GM19438 (cell line): Measurements from ENCODE around the gene GRID2IP.

Experiments
- ATAC-seq: cut with Tn5 transposase; IDR thresholded peaks from one replicate; pipeline ENCODE4 v1.9.1; 2021; ENCODE audit warnings: low read depth; ENCODE audit not compliant: unreplicated experiment

Gene GRID2IP

DNA sequence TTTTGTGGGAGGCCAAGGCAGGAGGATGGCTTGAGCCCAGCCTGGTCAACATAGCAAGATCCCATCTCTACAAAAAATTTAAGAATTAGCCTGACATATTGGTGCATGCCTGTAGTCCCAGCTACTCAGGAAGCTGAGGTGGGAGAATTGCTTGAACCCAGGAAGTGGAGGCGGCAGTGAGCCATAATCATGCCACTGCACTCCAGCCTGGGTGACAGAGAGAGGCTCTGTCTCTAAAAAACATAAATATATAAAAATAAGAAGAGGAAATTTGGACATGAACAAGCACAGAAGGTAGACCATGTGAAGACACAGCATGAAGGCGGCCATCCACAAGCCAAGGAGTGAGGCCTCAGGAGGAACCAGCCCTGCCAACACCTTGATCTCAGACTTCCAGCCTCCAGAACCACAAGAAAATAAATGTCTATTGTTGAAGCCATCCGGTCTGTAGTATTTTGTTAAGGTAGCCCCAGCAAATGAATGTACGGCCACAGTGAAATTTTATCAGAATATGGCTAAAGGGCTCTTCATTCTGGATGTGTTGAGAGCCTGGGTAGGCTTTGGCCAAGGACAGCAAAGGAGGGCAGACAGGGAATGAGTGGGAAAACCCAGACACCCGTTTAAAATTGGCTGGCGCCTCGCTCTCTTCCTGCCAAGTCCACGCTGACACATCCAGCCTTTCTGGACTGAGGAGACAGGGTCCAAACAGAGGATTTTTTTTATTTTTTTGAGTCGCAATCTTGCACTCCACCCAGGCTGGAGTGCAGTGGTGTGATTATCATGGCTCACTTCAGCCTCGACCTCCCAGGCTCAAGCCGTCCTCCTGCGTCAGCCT, 12.9 kb upstream of the GRID2IP start:
- no peak for ATAC-seq

DNA sequence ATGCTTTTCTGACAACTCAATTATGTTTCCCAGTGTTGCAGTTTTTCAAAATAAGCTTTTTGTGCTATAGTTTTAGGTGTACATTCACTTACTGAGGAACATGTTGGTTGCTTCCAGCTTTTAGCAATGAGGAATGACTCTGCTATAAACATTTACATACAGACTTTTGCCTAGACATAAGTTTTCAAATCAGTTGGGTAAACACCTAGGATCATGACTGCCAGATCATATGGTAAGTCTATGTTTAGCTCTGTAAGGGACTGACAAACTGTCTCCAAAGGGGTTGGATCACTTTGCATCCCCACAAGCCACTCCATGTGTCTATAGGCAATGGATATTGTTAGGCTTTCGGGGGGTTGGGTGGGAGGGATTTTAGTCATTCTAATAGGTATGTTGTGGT, 10.8 kb upstream of the GRID2IP start:
- no peak for ATAC-seq

DNA sequence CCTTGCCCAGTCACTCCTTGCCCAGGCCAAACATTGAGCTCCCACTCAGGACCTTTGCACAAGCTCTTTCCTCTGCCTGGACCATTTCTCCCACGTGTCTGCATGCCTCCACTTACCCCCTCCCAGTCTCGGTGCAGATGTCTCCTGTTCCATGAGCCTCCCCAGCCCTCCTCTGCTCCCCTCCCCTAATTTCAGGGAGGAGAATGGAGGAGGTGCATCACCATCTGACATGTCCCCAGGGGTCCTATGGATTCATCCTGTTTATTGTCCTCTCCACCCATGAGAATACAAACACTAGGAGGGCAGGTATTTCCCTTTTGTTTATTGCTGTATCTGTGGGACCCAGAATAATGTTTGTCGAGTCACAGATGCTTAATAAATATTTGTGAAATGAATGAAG, 8.6 kb upstream of the GRID2IP start:
- ATAC-seq = no peak

DNA sequence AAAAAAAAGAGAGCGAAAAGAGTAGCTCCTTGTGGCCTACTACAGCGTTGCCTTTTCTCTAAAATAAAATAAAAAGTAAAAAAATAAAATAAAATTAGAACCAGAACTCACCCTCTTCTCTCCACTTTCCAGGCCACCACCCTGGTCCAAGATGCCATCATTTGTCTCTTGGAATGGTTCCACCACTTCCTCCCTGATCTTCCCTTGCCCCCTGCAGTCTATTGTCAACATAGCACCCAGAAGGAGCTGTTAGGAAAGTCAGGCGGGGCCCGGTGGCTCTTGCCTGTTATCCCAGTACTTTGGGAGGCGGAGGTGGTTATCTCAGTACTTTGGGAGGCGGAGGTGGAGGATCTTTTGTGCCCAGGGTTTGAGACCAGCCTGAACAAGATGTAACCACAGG, 7.6 kb upstream of the GRID2IP start:
- no peak for ATAC-seq

DNA sequence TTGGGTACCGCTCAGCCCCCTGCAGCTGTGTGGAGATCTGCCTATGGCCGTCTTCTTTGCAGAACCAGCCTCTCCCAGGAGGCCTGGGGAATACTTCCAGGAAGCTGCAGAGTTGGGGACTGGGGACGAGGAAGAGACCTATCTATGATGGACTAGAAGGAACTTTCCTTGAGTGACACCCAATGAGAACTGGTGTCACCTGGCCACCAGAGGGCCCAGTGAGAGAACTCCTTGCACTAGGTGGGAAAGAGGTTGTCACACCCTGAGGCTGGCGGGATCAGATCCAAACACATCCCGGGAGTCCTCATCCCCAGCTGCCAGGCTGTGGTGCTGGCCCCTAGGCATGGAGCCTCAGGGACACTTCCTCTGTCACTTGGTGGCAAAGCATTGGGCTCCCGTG, 4.9 kb upstream of the GRID2IP start:
- ATAC-seq = no peak

DNA sequence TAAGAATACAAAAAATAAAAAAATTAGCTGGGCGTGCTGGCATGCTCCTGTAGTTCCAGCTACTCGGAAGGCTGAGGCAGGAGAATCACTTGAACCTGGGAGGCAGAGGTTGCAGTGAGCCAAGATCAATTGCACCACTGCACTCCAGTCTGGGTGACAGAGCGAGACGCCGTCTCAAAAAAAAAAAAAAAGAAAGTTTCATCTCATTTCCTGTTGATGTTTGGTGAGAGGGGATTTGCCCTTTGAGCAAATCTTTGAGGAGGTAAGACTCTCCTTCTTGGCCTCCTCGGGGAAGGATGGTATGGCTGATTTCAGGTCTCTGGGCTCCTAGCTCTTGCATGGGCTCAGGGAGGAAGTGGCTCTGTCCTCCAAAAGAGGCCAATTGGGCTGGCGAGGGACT, 3.6 kb upstream of the GRID2IP start:
- ATAC-seq = no peak

DNA sequence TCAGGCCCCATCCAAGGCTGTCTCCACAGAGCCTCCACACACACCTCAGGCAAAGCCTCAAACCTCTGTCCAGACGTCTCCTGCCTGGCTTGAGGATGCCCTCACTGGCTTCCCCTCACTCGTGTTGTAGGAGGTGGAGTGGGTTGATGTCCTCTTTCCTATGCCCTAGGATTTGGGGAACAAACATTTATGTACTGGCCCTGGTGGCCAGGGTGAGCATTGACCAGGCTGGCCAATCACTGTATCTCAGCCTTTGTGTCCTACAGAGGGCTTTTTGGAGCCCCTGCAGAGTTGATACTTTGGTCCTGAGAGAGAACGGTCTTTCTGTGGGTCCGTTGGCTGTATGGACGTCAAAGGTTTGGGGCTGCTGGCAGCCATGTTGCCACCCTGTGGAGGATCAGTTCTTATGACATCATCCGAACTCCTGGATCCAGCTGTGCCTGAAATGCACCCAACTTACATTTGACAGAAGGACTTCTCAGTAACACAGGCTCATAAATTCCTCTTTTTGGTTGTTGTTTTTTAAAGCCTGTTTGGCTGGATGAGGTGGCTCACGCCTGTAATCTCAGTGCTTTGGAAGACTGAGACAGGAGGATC, 2.3 kb upstream of the GRID2IP start:
- ATAC-seq = no peak

DNA sequence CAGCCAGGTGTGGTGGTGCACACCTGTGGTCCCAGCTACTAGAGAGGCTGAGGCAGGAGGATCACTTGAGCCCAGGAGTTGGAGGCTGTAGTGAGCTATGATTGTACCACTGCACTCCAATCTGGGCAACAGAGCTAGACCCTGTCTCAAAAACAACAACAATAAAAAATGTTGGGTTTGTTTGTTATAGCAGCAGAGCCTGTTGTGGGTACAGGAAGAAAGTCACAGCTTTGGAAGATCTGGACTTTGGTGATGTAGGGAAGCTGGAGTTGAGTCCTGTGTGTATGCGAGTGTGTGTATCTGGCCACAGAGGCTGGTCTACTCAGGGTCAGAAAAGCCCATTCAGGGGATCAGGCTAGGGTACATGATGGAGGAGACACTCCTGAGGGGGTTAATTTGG, 3.9 kb downstream of the GRID2IP start:
- ATAC-seq = no peak

DNA sequence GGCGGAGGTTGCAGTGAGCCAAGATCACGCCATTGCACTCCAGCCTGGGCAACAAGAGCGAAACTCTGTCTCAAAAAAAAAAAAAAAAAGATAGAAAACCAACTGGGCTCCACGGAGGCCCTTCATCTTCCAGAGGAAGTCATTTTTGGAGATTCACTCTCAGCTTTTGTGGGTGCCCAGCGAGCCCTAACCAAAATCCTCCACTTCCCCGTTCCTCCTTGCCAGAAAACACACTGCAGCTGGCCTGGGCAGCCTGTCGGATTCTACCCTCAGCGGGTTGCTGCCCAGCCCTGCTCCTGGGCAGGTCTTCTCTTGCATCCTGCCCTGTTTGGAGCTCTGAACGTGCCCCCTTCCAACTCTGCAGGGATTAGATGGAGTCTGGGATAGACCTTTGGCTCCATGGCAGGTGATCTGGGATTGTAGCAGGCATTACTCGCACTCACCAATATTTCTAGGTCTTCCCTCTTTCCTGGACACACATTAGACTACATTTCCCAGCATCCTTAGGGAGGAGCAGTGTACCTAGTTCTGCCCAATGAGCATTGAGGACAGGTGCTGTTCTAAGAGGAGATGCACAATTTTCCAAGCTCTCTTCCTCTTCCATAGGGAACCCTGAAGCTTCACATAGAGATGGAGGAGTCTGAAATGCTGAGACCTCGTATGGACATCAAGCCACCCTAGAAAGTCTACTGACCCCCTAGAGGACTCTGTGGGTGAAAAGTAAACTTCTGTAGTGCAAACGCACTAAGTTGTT, 4.6 kb downstream of the GRID2IP start:
- ATAC-seq = no peak

DNA sequence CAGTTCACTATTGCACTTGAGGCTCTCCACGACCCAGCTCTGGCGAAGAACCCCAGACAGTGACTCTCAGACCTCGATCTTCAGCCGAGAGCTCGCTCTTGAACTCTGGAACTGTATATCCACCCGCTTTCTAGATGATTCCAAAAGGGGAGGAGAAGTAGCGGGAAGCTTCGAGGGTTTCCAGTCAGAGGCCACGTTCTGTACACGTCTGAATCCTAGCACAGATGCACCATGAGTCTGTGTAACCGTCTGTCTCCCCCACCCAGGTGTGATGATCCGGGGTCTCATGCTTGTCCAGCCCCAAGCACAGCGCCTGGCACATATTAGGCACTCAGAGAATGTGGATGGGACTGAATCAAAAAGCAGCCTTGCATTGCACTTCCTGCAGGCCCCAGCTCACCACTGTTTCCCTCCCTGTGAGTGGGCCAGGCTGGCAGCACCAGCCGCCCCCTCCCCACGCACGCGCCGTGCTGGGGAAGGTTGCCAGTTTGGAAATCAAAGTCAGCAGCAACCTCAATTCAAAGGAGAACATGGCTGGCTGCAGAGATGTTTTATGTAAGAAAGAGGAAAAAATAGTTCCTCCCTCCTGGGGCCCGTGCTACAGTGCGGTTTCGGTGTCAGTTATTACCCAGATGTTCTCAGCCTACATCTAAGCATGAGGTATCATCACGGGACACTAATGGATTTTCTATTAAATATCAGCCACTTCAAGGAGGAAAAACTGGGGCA, 5.7 kb downstream of the GRID2IP start:
- no peak for ATAC-seq

DNA sequence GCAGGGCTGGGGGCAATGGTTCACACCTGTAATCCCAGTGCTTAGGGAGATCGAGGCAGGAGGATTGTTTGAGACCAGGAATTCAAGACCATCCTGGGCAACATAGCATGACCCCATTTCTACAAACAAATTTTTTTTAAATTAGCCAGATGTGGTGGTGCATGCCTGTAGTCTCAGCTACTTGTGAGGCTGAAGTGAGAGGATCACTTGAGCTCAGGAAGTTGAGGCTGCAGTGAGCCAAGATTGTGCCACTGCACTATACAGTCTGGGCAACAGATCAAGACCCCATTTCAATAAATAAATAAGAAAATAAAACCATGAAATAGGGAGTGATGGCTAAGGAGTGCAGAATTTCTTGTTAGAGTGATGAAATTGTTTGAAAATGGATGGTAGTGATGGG, 8.9 kb downstream of the GRID2IP start:
- ATAC-seq = no peak

DNA sequence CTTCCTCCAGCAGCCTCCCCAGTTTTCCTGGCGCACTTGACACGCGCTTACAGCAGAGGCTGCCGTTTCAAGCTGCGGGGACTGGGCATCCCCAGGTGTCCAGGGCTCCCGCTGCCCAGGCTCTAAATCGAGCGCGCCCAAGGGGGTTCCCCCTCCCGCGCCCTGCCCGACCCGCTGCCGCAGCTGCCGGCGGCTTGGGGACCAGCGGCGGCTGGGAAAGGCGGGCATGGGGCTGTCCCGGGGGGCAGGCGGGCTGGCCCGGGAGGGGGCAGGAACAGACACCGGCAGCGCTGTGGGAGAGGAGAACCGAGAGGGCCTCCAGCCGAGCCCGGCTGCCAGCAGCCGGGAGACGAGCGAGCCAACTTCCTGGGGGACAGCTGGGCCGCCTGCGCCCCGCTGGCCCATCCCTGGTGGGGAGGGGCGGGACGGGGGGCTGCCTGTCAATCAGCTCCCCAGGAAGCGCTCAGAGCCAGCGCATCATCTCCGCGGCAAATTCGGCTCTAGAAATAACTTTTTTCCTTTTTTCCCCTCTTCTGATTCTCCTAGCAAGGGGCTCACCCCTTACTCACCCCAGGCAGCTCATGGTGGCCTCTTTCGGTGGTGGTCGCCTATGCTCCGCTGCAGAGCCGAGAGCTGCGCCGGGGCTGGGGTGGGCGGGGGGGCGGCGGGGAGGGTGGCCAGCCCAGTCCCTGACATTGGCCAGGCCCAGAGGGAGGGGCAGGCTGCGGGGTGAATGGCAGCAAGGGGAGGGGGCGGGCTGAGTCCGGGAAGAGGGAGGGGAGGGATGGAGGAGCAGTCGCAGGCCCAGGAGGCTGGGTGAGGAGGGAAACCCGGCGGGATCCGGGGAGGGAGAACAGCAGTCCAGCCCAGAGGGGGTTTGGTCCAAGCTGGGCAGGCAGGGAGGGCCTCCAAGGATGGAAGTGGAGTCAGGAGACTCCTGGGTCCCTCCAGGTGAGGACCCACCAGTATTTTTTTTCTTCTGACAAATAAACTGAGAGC, 14.7 kb downstream of the GRID2IP start:
- no peak for ATAC-seq

DNA sequence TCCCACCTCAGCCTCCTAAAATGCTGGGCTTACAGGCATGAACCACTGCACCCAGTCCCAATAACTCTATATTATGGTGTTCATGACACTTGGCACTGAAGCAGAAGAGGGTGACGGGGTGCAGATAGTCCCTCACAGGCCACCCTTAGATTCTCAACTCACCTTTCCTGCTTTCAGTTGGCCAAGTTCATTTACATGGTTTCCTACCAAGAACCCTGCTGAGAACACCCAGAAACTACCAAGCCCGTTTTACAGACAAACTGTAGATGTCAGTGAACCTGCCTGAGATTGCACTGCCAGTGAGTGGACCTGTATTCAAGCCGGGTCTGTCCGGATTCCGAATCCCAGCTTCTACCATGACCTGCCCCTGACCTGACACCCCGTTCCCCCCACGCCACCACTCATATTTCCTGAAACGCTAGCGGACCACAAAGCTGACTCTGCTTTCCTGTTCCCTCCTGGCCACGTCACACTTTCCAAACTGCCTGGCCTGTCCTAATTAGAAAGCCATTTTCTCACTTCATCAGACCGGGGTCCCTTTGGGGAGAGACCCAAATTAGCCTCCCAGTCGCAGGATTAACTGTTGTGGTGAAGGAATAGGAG, 17.3 kb downstream of the GRID2IP start:
- ATAC-seq = no peak

DNA sequence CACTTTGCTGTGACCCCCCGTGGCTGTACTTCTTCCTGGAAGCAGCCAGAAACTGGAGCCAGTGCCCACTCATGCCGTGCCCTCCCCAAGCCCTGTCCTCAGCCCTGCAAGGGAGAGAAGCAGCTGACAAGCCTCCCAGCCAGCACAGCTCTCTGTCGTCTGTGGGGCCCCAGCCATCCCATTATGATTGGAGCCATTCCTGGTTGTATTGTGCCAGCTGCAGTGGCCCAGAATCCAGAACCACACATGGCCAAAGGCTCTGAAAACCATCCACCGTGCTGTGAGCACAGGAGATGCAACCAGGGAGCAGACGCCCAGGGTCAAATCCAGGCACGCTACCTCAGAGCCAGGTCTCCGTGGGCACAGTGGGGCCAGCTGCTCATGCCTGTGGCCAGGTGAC, 18.7 kb downstream of the GRID2IP start:
- no peak for ATAC-seq

DNA sequence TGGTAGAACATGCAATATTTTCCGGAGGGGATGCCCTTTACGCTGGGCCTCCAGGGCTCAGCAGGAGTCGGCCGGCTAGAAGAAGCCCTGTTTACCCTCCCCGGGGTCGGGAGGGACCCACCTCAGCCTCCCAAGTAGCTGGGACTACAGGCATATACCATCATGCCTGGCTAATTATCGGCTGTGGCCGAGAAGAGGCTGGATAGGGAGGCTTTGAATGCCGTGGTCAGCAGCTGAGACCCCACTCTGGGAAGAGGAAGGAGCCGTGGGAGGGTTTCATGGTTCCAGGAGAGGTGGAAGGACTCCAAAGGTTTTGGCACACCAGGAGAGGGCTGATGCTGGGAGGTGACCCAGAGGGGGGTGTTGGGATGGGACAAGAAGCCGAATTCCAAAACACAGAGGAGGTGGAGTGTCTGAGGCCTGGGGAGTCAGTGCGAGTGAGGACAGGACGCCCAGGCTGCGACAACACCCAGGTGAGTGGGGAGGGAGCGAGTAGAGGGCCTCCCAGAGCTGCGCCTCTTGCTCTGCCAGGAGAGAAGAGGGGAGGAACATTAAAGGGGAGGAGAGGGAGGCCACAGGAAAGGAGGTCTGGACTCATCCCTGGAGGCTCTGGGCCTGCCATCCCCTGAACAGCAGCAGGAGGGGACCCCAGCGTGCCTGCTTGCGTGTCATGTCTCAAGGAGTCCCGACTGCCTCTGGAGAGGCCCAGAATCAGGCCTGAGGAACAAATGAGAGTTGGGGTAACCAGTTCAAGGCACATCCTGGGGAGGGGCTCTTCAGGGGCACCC, 19.6 kb downstream of the GRID2IP start:
- no peak for ATAC-seq

DNA sequence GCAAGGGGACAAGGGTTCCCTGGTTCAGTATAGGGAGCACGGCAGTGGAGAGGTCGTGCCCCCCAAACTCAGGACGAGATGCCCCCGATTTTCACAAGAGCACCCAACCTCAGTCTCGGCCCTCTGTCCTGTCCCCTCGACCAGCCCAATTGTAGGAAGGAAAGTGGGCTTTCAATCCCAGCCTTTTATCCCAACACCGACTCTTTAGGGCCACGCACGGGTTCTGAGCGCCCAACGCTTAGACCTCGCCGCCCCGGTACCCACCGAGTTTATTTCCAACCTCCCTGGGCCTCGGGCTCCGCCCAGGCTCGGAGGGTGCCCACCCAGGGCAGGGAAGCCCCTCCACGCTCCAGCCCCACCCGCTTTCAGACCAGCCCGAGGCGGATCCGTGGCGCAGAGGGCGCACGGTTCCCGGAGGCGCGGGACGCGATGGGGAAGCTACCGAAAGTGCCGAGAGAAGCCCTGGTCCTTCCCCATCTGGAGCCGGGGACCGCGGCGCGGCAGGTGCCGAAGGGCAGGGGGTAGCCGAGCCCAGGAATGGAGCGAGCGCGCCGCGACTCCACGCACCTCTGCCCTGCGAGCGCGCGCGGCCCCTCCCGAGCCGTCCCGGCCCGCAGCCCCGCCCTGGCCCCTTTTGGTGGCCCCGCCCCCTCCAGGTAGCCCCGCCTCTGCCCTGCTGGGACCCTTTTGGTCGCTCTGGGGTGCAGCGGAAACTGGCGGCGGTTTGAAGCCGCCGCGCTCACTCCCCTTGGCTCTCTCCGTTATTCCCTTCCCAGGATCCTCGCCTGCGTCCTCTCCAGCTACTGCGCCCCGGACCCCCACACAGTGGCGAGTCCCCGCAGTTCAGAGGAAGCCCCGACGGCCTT, 20.4 kb downstream of the GRID2IP start:
- peak; percentile 52 for ATAC-seq

DNA sequence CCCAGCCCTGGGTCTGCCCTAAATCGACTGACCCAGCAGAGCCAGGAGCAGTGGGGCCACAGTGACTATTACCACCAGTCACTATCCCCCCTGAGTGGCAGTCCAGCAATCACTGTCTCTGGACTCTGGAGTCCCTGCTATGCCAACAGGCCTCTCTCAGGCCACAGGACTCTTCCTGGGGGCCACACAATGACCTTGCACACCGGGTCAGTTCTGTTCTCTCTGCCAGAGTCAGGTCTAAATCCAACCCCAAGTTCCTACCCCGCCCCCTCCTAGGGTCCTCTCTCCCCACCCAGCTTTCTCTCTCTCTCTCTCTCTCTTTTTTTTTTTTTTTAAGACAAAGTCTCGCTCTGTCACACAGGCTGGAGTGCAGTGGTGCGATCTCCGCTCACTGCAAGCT, 21.6 kb downstream of the GRID2IP start:
- no peak for ATAC-seq
